GM12878 (cell line): ENCODE measurements around the gene AJUBA.

Experiments used
- CBX5 ChIP-seq: sonication (generic); IDR thresholded peaks from 2 replicates; pipeline ENCODE4 v1.6.1; 2016; ENCODE audit warnings: low read depth, moderate library complexity, mild to moderate bottlenecking, inconsistent platforms
- PAX5 ChIP-seq: IDR thresholded peaks from 2 replicates; pipeline ENCODE4 v1.6.1; 2011; ENCODE audit warnings: low read depth, low read length, borderline replicate concordance
- POLR2AphosphoS5 ChIP-seq: IDR thresholded peaks from 2 replicates; pipeline ENCODE4 v1.6.1; 2011; ENCODE audit warnings: mild to moderate bottlenecking, low read length, inconsistent platforms
- RFX5 ChIP-seq: IDR thresholded peaks from 2 replicates; pipeline ENCODE4 v1.6.1; 2011; ENCODE audit warnings: low read depth, low read length, improper control_type of control experiment

GRCh38 chr14:22925513-22925912 lies 56.8 kb downstream of the AJUBA start:
- TF ChIP-seq PAX5 (no peak), POLR2AphosphoS5 (no peak), CBX5 (no peak), RFX5 (no peak)
